Hematopoietic multipotent progenitor cell treated with erythropoietin and hydrocortisone succinate and interleukin-3 and kit ligand, for 15 days (in vitro differentiated cells): ENCODE data around the gene ANXA1.

Experiments
- DNase-seq: peaks from one replicate; pipeline ENCODE4 v3.0.0-alpha.2; 2015; ENCODE audit warnings: low spot score

The ANXA1 gene

GRCh38 chr9:73138516-73138915 is 13.1 kb upstream of the ANXA1 start:
- DNase-seq = no peak

GRCh38 chr9:73141282-73141681 is 10.4 kb upstream of the ANXA1 start:
- no peak for DNase-seq

- DNase-seq = no peak
These were observed 7.8 kb upstream of the ANXA1 start for GRCh38 chr9:73143711-73144328.

DNA sequence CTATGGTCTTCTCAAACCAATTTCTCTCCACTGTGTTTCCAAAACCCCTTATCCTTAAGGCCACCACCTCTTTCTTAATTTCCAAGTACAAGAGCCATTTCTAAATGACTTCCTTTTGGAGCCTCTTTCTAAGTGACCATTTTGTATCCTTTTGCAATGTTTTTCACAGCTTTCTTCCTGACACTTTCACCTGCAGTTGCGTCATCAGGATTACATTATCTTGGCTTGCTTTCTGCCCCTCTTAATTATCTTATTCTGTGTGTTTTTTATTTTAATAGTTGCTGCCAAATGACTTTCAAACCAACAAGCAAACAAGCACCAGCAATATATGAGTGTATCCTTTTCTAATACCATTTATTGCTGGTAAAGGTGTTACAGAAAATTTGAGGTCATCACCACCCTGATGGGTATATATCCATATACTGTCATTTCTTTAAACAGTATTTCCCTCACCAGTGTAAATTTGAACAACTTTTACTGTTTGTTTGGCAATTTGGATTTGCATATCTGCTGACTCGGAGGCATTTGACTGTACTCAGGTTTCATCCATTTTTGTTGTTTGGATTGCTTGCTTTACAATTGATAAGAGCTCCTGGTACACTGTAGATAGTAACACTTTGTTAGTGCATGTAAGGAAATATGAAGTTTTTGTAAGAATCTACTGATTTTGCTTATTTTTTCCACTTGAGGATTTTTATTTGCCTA is 5.4 kb upstream of the ANXA1 start:
- no peak for DNase-seq

DNA sequence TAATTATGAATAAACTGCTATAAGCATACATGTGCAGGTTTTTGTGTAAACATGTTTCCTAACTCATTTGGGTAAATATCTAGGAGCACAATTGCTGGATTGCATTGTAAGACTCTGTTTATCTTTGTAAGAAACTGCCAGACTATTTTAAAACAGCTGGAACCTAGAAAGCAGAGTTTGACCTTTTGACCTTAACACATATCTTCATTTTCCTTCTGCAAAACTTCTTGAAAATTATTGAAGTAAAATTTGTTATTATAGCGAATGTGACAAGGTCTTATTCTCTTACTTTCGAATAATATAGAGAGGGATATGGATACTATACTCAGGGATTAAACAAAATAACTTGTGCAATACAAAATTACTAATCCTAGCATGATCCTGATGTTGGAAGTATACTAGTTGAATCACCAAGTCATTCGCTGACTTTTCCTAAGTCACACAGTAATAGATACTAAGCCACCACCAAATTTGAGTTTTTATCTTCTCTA is 3.2 kb upstream of the ANXA1 start:
- DNase-seq = no peak

- DNase-seq = peak; percentile 36
These were observed 2.1 kb upstream of the ANXA1 start for GRCh38 chr9:73149371-73150067.

GRCh38 chr9:73152543-73152844 is 829 bp downstream of the ANXA1 start:
- DNase-seq = no peak

GRCh38 chr9:73152953-73153352 is 1.3 kb downstream of the ANXA1 start:
- DNase-seq = no peak

- no peak for DNase-seq
These were observed 2.1 kb downstream of the ANXA1 start for GRCh38 chr9:73153793-73154227.

DNA sequence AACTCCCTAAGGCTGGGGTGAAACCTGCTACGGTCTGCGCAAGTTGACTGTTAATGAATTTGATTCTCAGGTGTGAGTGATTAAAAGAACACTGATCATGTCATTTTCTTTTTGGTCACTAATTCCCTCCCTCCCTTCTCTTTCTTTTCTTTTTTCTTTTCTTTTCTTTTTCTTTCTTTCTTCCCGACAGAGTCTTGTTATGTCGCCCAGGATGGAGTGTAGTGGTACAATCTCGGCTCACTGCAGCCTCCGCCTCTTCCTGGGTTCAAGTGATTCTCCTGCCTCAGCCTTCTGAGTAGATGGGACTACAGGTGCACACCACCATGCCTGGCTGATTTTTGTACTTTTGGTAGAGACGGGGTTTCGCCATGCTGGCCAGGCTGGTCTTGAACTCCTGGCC is 2.6 kb downstream of the ANXA1 start:
- no peak for DNase-seq

GRCh38 chr9:73154722-73155121 is 3.1 kb downstream of the ANXA1 start:
- DNase-seq = no peak

GRCh38 chr9:73155377-73155776 is 3.7 kb downstream of the ANXA1 start:
- DNase-seq = no peak

DNA sequence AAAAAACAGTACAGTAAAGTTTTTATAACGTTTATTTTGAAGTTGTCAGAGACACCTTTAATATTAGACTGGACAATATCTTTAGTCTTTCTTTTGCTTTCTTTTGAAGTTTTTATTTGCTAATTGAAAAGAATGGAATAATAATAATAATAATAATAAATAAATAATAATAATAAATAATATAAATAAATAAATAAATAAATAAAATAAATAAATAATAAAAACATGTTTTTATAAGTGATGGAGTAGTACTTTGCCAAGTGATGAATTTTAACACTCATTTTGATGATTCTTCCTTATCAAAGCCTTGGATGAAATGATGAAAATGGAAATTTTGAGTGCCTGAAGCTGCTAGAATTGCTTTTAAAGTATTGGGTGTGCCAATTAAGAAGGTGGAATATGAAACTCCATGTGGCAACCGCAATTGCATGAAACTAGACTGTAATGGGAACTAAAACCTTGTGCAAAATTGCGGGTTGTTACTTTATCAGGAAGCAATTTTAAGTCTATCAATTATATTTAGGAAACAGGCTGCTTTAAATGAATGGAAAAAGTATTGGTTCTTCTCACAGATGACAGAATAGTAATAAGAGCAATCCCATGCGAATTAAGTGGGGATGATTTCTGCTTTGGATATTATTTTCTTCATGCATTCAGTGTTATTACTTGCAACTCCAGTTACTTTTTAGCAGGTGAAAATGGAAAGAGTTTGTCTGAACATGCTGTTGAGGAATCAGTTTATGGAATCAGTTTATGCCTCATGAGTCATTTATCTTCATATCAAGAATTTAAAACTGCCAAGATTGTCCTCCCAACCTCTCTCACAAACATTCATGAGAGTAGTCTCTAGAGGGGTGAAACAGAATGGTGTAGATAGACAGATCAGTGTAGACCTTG is 4.6 kb downstream of the ANXA1 start:
- no peak for DNase-seq

GRCh38 chr9:73156865-73157187 is 5.2 kb downstream of the ANXA1 start:
- no peak for DNase-seq

DNA sequence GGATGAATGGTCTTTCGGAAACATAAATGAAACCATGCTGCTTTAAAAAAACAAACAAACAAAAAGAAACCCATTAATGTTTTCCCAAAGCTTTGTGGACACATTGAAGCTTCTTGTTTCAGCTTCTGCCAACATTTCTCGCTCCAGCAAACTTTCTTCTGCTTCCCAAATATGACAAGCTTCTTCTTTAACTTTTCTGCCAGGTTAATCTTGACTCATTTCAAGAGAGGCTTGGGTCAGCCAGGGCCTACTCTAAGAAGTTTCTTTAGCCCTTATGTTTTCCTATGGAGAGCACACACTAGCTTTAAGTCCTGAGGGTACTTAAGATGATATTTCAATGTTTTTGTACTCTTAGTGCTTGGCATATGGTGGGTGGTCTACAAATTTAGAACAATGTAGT is 6.1 kb downstream of the ANXA1 start:
- DNase-seq = no peak

DNA sequence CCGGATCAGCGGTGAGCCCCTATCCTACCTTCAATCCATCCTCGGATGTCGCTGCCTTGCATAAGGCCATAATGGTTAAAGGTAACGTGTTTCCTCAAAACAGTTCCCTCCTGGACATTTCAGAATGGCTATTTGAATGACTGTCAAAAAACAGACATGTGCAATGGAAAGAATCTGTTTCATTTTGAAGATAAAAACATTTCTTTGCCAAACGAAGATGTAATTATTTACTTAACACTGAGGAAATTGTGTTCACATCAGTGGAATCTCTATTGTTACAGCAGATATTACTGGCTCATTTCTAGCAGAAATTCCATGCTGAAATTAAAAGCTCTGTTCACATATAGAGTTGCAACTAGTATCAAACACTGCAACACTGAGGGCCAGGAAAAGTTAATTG is 7.1 kb downstream of the ANXA1 start:
- DNase-seq = no peak

GRCh38 chr9:73160868-73161267 is 9.2 kb downstream of the ANXA1 start:
- DNase-seq = no peak

DNA sequence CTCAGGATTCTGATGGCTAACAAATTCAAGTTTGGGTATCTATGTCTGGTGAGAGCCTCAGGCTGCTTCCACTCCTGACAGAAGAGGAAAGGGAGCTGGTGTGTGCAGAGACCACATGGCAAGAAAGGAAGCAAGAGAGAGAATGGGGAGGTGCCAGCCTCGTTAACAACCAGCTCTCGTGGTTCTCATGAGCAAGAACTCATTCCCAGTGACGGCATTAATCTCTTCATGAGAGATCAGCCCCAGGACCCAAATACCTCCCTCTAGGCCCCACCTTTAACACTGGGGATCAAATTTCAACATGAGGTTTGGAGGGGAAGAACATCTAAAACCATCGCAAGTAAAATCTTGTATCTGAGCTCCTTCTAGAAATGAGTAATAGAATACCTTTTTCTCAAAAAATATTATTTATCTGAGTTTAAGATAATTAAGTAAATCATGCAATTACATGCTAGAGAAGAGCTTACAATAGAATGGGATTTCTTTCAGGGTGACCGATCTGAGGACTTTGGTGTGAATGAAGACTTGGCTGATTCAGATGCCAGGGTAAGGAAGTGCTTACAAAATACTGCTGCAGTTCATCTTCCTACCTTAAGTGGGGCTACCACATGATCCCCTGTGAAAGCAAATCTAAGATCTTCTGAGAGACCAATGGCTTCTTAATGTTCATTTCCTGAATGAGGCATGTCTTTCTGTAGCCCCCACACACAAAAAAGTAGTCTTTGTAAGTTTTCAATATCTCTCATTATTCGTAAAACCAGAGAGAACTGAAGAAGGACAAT is 11.5 kb downstream of the ANXA1 start:
- no peak for DNase-seq

DNA sequence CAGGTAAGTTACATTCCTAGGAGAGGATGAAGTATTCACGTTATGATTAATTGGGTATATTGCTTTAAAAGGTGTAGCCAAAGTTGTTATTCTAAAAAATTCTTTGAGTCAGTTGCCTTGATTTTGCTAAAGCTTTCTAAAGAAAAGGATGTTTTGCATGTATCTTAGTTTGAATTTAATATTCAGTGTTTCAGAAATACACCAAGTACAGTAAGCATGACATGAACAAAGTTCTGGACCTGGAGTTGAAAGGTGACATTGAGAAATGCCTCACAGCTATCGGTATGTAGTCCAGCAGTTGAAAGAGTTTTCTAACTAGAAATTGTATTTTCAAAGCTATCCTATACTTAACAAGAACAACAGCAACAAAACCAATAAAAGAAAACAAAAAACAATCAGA is 14.2 kb downstream of the ANXA1 start:
- no peak for DNase-seq

DNA sequence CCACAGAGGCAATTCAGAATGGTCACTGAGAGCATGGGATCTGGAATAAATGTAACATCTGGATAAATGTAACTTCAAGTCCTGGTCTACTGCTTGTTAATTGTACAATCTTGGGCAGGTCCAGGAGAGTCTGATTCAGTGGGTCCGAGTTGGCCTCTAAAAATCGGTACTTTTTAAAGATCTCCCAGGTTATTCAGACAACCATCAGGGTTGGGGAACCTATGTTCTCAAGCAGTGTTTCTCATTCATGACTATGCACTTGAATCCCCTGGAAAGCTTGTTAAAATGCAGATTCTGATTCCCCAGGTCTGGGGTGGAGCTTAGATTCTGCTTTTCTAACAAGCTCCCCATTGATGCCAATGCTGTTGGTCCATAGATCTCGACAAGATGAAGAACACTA is 14.8 kb downstream of the ANXA1 start:
- no peak for DNase-seq

- no peak for DNase-seq
These were observed 15.9 kb downstream of the ANXA1 start for GRCh38 chr9:73167614-73168013.
